ENCODE results near the gene TMEM184A.
"Not testable (repeated sequence)": the region's sequence is repeated elsewhere in the genome, so short reads cannot be mapped to it uniquely, and the experiment has no call there.

Gene TMEM184A

DNA sequence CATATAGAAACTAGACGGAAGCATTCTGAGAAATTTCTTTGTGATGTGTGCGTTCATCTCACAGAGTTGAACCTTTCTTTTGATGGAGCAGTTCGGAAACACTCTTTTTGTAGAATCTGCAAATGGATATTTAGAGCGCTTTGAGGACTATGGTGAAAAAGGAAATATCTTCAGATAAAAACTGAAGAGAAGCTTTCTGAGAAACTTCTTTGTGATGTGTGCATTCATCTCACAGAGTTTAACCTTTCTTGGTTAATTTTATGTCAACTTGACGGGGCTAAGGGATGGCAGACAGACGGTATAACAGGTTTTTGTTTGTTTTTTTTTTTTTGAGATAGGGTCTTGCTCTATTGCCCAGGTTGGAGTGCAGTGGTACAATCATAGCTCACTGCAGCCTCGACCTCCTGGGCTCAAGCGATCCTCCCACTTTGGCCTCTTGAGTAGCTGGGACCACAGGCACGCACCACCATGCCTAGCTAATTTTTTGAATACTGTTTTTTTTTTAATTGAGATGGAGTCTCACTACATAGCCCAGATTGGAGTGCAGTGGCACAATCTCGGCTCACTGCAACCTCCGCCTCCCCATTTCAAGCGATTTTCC lies 36.6 kb downstream of the TMEM184A start:
- DNase-seq = not testable (repeated sequence)

DNA sequence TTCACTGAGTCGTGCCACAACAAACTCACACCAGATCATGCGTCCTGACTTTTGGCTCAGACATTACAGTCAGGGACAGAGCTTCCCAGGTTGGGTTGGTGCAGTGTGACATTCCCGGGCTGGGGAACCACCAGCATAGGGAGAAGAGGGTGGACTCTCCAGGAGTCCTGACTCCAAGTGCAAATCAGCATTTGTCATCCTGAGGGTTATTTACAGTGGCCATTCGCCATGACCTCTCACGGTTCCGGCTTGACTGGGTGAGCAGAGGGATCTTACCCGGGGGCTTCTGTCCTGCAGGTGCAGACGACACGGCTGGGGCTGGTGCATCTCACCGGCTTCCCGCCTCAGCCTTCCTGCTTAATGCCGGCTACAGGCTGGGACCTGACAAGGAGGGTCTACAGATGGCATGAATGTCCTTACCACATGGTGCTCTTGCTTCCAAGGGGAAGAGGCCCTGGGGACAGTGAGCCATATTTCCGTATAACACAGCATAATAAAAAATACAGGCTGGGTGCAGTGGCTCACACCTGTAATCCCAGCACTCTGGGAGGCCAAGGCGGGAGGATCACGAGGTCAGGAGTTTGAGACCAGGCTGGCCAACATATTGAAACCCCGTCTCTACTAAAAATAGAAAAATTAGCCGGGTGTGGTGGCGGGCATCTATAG lies 39.3 kb downstream of the TMEM184A start:
- no peak for DNase-seq

DNA sequence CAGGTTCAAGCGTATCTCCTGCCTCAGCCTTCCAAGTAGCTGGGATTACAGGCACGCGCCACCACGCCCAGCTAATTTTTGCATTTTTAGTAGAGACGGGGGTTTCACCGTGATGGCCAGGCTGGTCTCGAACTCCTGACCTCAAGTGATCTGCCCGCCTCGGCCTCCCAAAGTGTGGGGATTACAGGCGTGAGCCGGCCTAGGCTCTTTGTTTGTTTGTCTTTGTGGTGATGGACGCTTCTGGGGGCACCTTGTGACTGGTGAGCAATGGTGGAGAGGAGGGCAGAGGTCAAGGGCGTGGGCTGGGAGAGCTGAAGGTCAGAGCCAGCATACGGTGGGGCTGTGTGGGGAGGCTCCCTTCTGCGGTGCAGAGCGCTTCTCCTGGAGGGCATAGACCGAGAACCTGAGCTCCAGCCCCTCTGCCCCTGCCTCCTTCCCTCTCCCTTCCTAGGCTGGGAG lies 40.5 kb downstream of the TMEM184A start:
- DNase-seq = not testable (repeated sequence)

DNA sequence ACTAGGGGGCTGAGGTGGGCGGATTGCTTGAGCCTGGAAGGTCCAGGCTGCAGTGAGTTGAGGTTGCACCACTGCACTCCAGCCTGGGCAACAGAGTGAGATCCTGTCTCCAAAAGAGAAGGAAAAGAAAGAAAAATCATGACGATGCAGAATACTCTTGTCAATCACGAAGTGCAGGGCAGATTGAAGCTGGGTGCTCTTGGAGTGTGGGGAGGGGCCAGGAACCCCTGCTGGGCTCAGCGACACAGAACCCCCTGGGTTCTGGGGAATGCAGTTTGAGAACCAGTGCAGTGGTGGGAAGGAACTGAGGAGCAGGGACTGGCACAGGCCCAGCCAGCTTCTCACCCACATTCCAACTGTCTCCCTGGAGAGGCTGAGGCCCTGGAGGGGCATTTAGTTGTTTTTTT lies 41.0 kb downstream of the TMEM184A start:
- DNase-seq = no peak

DNA sequence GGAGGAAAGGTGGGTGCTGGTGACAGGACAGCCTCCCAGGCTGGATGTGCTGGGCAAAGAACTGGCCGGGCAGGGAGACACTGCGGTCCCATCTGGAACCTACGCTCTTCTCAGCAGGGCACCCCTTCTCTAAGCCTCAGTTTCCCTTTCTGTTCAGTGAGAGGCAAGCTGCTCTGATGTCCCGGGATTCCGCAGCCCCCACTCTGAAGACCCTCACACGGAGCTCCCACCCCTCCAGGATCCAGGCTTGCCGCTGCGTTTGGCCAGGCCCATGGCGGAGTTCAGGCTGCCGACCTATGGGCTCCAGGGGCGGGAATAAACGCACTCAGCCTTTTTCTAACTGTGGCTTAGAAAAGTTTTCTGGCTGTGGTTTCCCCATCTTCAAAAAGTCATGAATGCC lies 41.6 kb downstream of the TMEM184A start:
- DNase-seq = no peak

DNA sequence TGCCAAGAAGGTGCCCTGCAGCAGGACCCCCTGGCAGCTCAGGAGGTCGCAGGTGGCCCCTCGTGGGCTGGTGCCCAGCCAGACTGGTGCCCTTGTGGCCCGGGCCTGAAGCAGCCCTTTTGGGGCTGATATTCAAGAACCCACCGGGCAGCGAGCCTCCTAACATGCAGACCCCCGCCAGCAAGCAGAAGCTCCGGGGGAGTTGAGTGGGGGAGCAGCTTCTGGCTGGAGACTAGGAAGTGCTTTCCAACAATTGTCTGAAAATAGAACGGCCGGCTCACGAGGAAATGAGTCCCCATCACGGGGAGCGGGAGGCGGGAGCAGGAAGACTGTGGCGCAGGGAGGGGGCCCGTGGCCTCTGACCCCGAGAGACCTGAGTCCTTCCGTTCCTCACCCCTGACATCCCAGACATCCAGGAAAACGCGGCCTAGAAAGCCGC lies 42.3 kb downstream of the TMEM184A start:
- no peak for DNase-seq

DNA sequence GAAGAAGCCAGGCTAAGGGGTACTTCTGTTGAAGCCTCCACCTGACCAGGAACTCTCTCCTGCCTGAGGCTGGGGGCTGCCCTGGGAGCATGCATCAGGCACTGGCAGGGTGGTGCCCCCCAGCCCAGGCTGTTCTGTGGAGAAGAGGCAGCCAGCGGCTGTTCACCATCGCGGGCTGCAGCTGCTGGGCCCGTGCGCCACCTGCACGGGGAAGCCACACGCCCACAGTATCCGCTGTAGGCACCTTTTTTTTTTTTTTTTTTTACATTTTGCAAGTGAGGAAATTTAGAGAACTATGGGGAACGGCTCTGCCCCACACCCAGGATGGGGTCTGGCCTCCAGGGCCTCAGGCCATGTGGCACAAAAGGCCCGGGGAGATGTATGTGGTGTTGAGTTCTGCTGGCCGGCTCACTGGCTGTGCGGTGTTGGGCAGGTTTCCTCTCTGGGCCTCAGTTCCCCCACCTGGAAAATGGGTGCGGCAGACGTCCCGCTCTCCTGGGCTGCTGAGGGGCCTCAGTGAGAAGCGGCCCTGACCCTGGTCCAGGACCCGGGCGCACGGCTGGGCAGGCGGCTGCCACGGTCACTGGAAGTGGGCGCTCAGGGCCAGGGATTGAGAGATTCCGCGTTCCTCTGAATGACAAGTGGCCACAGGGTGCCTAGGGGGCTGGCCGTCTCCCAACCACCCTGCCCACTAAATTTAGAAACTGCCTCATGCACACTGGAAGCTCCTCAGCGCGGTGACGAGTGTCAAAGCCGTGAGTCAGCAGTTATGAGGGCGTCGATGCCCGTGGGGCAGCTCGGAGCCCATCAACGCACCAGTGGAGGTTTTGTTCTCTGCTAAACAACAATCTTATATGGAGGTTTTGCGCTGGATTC lies 43.0 kb downstream of the TMEM184A start:
- peak; percentile 48 for DNase-seq

DNA sequence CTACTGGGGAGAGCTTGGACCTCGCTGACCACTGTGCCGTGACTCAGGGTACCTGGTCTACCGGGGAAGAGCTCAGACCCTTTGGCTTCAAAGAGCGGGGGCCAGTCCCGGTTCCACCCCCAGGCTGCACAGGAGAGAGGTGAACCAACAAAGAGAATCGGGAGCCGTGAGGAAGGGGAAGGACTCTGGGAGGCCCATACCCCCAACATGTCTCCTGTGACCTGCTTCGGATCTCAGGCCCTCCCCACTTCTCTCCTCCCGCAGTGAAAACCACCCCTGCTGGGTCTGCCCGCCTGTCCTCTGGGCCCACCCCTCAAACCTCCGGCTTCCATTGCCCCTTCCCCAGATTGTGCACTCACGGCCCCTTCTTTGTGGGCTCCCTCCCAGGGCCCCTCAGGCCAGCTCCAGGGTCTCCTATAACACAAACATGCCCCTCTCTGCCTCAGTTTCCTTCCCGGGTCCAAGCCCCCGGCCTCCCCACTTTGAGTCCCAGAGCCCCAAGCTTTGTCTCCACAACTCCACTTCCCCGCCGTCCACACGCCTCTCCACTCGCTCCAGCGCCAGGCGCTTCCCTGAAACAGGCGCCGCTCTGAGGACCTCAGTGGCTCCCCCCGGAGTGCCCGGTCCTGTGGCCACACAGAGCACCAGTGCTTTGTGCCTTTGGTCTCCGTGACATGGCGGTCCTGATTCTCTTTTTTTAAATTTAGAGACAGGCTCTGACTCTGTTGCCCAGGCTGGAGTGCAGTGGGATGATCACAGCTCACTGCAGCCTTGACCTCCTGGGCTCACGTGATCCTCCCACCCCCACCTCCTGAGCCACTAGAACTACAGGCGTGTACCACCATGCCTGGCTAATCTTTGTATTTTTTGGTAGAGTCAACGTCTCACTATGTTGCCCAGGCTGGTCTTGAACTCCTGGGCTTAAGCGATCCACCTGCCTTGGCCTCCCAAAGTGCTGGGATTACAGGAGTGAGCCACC lies 44.3 kb downstream of the TMEM184A start:
- no peak for DNase-seq

DNA sequence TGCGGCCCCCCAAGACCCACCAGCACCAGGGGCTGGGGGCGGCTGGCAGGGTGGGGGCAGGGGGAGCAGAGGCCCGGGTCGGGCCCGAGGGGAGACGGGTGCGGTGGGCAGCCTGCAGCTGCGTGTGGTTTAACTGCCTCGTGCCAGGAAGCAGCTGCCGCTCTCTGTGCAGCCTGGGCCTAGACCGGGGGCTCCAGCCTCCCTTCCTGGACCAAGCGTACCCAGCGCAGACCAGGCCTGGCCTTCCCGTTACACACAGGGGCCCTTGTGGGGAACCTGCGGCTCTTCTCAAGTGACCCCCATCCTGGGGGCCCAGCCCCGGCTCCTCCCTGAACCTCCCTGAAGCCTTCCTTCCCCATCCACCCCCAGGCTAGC lies 45.2 kb downstream of the TMEM184A start:
- DNase-seq = no peak

DNA sequence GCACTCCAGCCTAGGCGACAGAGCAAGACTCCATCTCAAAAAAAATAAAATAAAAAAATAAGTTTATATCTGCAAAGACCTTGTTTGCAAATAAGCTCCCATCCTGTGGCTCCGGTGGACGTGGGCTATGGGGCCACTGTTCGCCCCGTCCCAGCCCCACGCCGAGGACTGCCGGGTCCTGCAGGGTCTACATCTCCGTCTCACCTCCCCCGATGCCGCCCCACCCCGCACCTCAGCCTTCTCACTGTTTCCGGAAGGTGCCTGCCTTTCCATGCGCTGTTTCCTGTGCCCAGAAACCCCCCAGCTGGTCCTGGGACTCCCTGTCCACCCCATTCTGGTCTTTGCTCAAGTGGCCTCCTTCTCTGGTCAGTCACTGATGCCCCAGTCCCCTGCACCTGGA lies 46.8 kb downstream of the TMEM184A start:
- DNase-seq = no peak

DNA sequence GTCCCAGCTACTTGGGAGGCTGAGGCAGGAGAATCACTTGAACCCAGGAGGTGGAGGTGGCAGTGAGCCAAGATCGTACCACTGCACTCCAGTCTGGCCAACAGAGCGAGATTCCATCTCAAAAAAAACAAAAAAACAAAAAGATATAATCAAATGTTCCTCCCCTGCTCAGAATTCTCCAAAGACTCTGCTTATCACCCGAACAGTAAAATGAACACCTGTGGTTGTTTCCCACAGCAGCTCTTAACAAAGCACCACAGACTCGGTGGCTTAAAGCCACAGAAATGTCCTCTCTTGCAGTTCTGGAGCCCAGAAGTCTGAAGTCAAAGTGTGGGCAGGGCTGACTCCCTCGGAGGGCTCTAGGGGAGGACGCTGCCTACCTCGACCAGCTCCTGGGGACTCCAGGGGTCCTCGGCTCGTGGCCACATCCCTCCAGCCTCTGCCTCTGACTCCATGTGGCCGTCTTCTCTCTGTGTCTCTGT lies 47.7 kb downstream of the TMEM184A start:
- no peak for DNase-seq

DNA sequence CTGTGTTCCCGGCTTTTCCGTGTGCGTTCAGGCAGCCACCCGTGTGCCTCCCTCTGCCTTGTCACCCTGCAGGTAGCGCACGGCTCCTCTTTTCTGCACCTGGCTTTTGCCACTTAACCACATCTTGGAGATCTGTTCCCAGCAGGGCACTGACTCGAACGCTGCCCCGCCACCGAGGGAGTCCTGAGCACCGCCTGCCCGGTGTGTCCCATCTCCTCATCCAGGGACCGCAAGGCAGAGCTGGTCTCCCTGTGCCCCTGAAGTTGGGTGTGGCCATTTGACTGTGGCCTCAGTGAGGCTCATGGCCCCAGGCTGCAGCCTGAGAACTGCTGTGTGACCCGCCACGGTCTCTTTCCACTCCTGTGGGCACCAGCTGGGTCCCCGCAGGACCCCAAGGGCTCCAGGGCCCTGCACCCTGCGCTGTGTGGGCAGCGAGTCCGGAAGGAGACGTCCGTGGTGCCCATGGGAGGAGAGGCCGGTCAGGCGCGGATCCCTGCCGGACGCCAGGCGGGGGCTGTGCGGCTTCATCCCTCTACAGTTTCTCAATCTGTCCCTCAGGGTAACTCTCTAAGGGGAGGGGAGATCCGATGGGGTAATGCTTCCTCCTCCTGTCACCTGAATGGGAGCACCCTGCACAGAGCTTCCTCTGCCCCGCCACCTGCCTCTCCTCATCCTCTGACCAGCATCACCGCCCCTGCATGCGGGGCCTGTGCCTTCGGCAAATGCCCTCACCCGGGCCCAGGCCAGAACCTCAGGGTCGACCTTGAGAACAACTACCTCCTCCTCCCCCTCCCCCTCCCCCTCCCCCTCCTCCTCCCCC lies 50.1 kb downstream of the TMEM184A start:
- no peak for DNase-seq

DNA sequence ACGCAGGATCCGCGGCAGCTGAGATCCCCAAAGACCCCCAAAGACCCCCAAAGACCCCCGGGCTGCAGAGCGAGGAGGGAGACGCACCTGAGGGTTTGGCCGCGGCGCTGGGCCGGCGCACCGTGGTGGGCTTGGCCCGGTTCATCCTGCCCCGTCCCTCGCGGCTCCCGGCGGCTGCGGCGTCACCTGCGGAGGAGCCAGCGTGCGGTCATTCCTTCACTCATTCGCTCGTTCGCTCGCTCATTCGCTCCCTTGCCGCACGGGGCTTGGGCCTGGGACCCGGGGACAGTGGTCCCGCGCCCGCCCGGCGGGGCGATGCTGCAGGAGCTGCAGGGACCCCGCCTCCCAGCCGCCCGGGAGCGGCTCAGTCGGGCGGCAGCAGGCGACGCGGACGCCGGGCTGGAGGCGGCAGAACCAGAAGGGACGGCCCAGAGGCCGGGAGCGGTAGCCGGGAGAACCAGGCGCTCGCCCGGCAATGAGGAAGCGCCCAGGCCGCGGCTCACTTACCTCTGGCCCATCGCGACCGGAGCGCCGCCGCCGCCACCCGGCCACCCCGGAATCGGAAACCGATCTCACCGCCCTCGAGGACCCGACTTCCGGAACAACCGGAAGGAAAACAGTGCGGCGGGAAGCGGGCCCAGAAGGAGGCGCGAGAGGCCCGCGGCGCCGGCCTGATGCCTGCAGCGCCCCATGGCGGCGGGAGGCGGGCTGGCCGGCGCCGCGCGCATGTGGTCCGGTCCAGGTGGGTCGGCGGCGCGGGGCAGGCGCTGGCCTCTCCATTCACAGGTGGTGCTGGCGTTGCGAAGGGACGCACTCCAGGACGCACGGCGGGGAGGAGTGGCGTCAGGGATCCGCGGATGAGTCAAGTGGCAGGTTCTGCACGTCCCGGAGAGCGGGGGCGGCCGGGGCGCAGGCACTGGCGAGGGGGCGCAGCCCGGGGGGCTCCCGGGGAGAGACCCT lies 51.9 kb downstream of the TMEM184A start, which contains the start of gene INTS1:
Gene INTS1, minus strand, starts transcription at position 574 of the 960 bp plus-strand sequence. Its CDS starts 429 bp downstream, at position 145.
- DNase-seq = peak; percentile 87

DNA sequence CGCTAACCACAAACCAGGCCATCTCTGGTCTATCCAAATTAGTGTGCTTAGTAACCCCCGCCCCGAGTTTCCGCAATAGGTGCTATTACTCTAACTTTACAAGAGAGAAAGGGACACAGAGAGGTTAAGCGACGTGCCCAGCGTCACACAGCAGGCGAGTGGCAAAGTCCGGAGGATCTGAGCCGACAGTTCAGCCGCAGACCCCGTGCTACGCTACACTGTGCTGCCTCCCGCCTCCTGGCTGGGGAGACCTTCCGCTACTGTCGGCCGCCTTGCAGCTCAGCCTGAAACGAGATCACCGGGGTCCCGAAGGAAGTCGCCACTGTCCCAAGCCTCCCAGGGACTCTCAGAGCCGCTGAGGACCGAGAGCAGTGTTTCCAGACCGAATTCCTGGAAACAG lies 52.6 kb downstream of the TMEM184A start:
- no peak for DNase-seq

DNA sequence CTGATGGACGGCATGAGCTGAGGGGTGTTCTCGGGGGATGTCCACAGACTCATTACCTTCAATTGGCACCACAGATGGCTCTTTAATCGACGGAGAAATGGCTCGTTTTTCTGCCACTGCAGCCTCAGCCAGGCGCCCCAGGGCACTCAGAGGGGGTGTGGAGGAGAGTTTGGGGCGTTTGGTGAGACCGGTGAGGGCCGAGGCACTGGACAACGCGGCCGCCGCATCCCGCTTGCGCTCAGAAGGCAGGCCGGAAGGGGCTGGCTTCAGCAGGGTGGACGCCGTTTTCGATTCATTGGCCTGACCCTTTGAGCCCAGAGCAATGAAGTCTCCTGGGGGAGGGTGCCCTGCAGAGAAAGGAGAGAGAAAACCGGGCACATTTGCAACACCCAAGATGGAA lies 53.2 kb downstream of the TMEM184A start:
- DNase-seq = no peak

DNA sequence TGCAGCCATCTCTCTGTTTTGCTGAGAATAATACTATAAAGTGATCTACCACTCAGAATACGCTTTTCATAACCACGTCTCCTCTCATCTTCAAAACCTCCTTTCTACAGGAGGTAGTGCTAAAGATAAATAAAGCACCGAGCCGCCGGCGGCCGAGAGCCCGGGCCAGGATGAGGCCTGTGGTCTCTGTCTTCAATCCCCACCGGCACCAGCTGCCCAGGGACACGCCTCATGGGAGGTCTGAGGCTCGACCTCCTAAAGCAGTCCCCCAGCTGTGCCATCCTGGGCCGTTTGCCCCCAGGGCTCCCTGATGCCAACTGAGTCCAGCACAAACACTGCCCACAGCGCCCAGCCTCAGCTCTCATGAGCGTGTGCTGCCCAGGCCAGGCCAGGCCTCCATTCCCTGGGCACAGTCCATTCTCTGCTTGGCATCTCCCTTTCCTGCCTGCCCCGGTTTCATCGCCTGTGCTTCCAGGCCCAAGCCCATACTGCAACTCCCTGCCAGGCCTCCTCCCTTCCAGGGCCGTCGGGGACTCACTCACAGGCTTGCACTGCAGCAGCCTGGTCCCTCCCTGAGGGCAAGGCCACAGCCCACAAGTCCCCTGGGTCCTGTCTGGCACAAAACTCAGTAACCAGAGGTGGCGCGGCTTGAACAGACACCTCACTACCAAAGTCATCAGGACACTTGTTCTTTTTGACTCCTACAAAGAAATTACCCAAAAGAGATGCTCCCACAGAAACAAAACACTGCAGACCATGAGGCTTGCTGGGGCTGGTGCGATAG lies 54.3 kb downstream of the TMEM184A start:
- DNase-seq = no peak

DNA sequence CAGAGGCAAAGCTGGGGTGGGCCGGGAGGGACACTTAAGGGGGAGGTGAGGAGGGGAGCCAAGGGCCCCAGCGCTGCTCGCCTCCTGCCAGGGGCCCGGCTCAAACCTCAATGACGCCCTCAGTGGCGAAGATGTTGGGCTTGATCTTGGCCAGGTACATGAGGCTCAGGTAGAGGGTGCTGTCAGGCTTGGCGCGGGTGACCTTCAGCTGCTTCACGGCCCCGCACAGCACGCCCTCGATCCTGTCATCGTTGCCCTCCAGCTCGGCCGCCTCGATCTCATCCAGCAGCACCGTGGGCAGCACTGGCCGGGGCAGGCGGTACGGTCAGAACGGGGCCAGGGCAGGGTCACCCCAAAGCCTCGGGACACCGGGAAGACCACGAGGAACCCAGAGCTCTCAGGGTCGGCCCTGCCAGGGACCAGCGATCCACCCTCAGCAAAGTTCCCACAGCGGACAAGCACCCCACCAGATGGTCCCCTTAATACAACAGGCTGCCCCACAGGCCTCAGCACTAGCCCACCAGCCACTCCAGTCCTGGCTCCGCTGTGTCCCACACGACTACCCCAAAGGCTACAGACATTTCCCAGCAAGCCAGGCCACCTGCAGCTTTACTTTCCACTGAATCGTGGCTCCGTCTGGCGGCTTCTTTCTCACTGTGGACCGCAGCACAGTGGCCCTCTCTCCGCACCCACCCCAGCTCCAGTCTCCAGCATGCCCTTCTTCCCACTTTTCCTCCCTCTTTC lies 55.8 kb downstream of the TMEM184A start:
- no peak for DNase-seq

DNA sequence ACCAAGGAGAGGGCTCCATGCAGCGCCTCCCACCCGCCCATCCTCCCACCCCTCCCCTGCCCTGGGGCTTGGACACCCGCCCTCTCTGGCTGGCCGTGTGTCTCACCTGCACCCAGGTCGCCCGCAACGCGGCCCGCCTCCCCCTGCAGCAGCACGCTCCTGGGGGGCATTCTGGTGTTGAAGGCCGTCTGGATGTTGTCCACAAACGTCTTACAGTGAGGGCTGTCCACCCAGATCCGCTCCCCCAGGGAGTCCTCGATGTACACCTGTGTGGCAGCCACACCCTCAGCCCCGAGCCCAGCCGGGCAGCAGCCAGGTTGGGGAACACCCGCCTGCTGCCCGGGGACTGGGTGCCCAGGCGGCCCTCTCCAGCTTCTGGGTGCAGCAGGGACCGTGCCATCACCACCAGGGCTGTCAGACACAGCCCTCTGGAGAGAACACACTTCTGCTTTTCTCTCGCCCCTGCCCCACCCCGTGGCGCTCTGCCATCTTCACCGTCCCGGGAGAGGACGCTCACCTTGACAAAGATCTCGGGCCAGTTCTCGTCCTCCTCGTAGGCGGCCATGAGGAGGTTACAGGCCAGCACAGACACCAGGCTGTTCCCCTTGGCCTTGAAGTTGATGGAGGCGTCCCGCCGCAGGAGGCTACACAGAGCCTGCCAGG lies 56.5 kb downstream of the TMEM184A start:
- no peak for DNase-seq
